Measurements from ENCODE around the gene SLC25A46.

SLC25A46 gene

DNA sequence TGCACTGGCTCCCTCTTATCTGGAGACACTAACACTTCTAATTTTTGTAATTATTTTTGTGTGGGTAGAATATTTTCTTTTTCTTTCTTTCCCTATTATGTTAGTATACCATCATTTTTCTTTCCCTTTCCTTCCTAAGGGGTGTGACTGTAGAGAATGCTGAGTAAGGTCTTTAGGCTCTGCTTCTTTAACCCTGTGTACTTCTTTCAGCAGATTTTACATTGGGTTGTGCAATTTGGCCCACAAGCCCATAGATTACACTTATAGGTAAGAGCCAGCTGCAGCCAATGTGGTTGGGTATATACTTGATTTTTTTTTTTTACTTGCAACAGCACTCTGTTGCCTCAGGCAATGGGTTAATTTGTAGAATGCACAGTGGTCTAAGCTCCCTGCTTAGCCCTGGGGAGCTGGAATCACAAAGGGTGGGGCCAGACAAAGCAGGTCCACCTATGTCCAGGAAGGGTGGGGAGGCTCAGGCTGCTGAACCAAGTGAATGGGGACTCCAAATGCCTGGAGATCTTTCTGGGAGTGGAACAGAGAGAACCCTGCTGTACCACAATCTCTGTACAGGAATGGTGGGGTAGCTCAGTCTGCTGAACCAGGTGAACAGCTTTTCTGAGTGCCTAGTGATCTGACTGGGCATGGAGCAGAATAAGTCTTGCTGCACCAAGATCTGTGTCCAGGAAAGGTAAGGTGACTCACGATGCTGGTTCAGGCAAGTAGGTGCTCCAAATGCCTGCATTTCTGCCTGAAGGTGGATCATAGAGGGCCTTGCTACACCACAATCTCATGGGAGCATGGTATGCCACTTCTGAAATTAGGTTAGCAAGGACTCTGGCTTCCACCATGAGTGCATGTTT, 64.9 kb downstream of the SLC25A46 start:
- Histone ChIP-seq H3K27ac (no peak overlapping the region), H3K4me3 (IDR thresholded peaks at IDR 0.05; ENCODE audit: insufficient read depth, low read depth, low read length) (no peak overlapping the region), H3K9ac (no peak overlapping the region), H3K27me3 (ENCODE audit: insufficient read depth, low read depth) (no peaks in the 10 kb centered on the region), H3K36me3 (ENCODE audit: insufficient read depth) (no peaks in the 10 kb centered on the region), H4K20me1 (ENCODE audit: insufficient read depth) (no peaks in the 10 kb centered on the region), H3K4me2 (no peak overlapping the region), H2AFZ (ENCODE audit: low read depth) (no peak overlapping the region), H3K4me1 (ENCODE audit: low read depth, poor library complexity, severe bottlenecking) (no peaks in the 10 kb centered on the region), H3K79me2 (ENCODE audit: insufficient read depth, low read depth) (no peaks in the 10 kb centered on the region)
- TF ChIP-seq, protein P1, sequence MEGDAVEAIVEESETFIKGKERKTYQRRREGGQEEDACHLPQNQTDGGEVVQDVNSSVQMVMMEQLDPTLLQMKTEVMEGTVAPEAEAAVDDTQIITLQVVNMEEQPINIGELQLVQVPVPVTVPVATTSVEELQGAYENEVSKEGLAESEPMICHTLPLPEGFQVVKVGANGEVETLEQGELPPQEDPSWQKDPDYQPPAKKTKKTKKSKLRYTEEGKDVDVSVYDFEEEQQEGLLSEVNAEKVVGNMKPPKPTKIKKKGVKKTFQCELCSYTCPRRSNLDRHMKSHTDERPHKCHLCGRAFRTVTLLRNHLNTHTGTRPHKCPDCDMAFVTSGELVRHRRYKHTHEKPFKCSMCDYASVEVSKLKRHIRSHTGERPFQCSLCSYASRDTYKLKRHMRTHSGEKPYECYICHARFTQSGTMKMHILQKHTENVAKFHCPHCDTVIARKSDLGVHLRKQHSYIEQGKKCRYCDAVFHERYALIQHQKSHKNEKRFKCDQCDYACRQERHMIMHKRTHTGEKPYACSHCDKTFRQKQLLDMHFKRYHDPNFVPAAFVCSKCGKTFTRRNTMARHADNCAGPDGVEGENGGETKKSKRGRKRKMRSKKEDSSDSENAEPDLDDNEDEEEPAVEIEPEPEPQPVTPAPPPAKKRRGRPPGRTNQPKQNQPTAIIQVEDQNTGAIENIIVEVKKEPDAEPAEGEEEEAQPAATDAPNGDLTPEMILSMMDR (conservative IDR thresholded peaks at IDR 0.05; ENCODE audit: low read depth, low read length): no peak

- TF ChIP-seq, protein P1 (conservative IDR thresholded peaks at IDR 0.05; ENCODE audit: low read depth, low read length): no peak
- Histone ChIP-seq H3K9ac (no peak overlapping the region), H3K27me3 (ENCODE audit: insufficient read depth, low read depth) (no peaks in the 10 kb centered on the region), H3K4me2 (no peak overlapping the region), H3K27ac (no peak overlapping the region), H3K36me3 (ENCODE audit: insufficient read depth) (no peaks in the 10 kb centered on the region), H3K4me1 (ENCODE audit: low read depth, poor library complexity, severe bottlenecking) (no peaks in the 10 kb centered on the region), H3K4me3 (IDR thresholded peaks at IDR 0.05; ENCODE audit: insufficient read depth, low read depth, low read length) (no peak overlapping the region), H4K20me1 (ENCODE audit: insufficient read depth) (no peaks in the 10 kb centered on the region), H2AFZ (ENCODE audit: low read depth) (no peak overlapping the region), H3K79me2 (ENCODE audit: insufficient read depth, low read depth) (no peaks in the 10 kb centered on the region)
Measured at GRCh38 chr5:110807169-110807568, 68.4 kb downstream of the SLC25A46 start.

DNA sequence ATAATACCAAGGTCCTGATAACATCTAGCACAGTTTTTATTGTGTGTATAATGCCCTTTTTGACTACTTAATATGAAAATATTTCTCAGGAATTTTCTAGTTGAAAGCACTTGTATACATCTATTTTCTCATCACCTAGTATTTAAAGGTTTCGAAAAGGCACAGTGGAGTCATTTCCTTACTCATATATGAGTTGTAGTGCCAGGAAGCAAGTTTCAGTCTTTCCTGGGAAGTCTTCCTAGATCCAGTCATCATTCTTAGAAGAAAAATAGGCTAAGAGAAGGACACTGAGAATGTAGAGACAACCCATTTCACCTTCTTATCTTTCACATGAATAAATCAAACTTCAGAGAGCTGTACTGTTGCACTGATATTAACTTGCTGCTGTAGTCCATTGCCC, 70.2 kb downstream of the SLC25A46 start:
- TF ChIP-seq, protein P1 (conservative IDR thresholded peaks at IDR 0.05; ENCODE audit: low read depth, low read length): no peak
- Histone ChIP-seq H3K27ac (no peak overlapping the region), H3K4me3 (IDR thresholded peaks at IDR 0.05; ENCODE audit: insufficient read depth, low read depth, low read length) (no peak overlapping the region), H3K9ac (no peak overlapping the region), H2AFZ (ENCODE audit: low read depth) (no peak overlapping the region), H3K36me3 (ENCODE audit: insufficient read depth) (no peaks in the 10 kb centered on the region), H3K4me2 (no peak overlapping the region), H3K4me1 (ENCODE audit: low read depth, poor library complexity, severe bottlenecking) (no peaks in the 10 kb centered on the region), H3K79me2 (ENCODE audit: insufficient read depth, low read depth) (no peaks in the 10 kb centered on the region), H4K20me1 (ENCODE audit: insufficient read depth) (no peaks in the 10 kb centered on the region), H3K27me3 (ENCODE audit: insufficient read depth, low read depth) (no peaks in the 10 kb centered on the region)

Measured in KMS-11 (cell line).